Loucy (cell line): Measurements from ENCODE around the gene MAP3K5.

Experiments used
- H2AFZ ChIP-seq: fragments of 200-600 bp; sonication (generic); 2 replicates; pipeline ENCODE4 v1.6.0; 2016; ENCODE audit warnings: antibody characterized with exemption, mild to moderate bottlenecking, low read length, moderate library complexity
- H3F3A ChIP-seq: fragments of 200-600 bp; 2 replicates; pipeline ENCODE4 v1.6.0; 2016; ENCODE audit warnings: antibody characterized with exemption, low read depth, mild to moderate bottlenecking
- H3K27me3 ChIP-seq: fragments of 200-600 bp; sonication (generic); 2 replicates; pipeline ENCODE4 v1.6.1; 2014; ENCODE audit warnings: low read length, mild to moderate bottlenecking; ENCODE audit not compliant: insufficient read depth, poor library complexity, severe bottlenecking
- H3K36me3 ChIP-seq: fragments of 200-600 bp; sonication (generic); 2 replicates; pipeline ENCODE4 v1.6.1; 2016; ENCODE audit warnings: low read length; ENCODE audit not compliant: insufficient read depth
- H3K4me1 ChIP-seq: fragments of 200-600 bp; sonication (generic); 2 replicates; pipeline ENCODE4 v1.5.1; 2014; ENCODE audit warnings: low read length, mild to moderate bottlenecking; ENCODE audit not compliant: insufficient read depth, poor library complexity, severe bottlenecking
- H3K4me2 ChIP-seq: fragments of 200-600 bp; sonication (generic); 2 replicates; pipeline ENCODE4 v1.6.0; 2014; ENCODE audit warnings: antibody characterized with exemption, low read length, low read depth, mild to moderate bottlenecking; ENCODE audit not compliant: poor library complexity, severe bottlenecking
- H3K4me3 ChIP-seq: fragments of 200-600 bp; sonication (generic); 2 replicates; pipeline ENCODE4 v1.5.1; 2014; ENCODE audit warnings: low read length, mild to moderate bottlenecking, mixed read lengths; ENCODE audit not compliant: poor library complexity, severe bottlenecking
- H3K79me2 ChIP-seq: fragments of 200-600 bp; sonication (generic); 2 replicates; pipeline ENCODE4 v1.6.1; 2014; ENCODE audit warnings: low read length; ENCODE audit not compliant: insufficient read depth
- H3K9ac ChIP-seq: fragments of 200-600 bp; sonication (generic); 2 replicates; pipeline ENCODE4 v1.6.0; 2014; ENCODE audit warnings: mild to moderate bottlenecking, low read depth, low read length, moderate library complexity; ENCODE audit not compliant: poor library complexity, severe bottlenecking
- H3K9me2 ChIP-seq: fragments of 200-600 bp; sonication (generic); replicated peaks from 2 replicates; pipeline ENCODE4 v1.6.1; 2016; ENCODE audit warnings: low read depth, low read length, mixed read lengths
- H3K9me3 ChIP-seq: fragments of 200-600 bp; sonication (generic); 2 replicates; pipeline ENCODE4 v1.6.1; 2014; ENCODE audit warnings: mild to moderate bottlenecking, antibody characterized with exemption, low read length, low read depth; ENCODE audit not compliant: insufficient read depth
- H4K20me1 ChIP-seq: fragments of 200-600 bp; sonication (generic); 2 replicates; pipeline ENCODE4 v1.6.0; 2014; ENCODE audit warnings: antibody characterized with exemption, low read length, mild to moderate bottlenecking; ENCODE audit not compliant: insufficient read depth, poor library complexity, severe bottlenecking
- CTCF ChIP-seq: fragments of 200-600 bp; sonication (generic); conservative IDR thresholded peaks from 2 replicates; pipeline ENCODE4 v1.5.1; 2014; ENCODE audit warnings: mild to moderate bottlenecking, antibody characterized with exemption, low read length
- EZH2phosphoT487 ChIP-seq: fragments of 200-600 bp; IDR thresholded peaks from 2 replicates; pipeline ENCODE4 v1.6.1; 2018; ENCODE audit warnings: antibody characterized with exemption, mild to moderate bottlenecking, moderate library complexity, borderline replicate concordance

The MAP3K5 gene

GRCh38 chr6:136736281-136736960, 55.9 kb downstream of the MAP3K5 start:
- Histone ChIP-seq H3K4me1 (no peaks in the 10 kb centered on the region), H3F3A (no peaks in the 10 kb centered on the region), H2AFZ (no peak overlapping the region), H3K9me2 (no peaks in the 10 kb centered on the region), H3K27me3 (no peaks in the 10 kb centered on the region), H3K36me3 (no peaks in the 10 kb centered on the region), H4K20me1 (no peaks in the 10 kb centered on the region), H3K9ac (no peak overlapping the region), H3K4me3 (no peak overlapping the region), H3K9me3 (no peaks in the 10 kb centered on the region), H3K79me2 (no peaks in the 10 kb centered on the region), H3K4me2 (no peak overlapping the region)
- TF ChIP-seq CTCF, result no peak
- no peak for TF ChIP-seq EZH2phosphoT487

GRCh38 chr6:136734977-136735376, 57.3 kb downstream of the MAP3K5 start:
- no peaks in the 10 kb centered on the region for H3K9me3 ChIP-seq
- no peaks in the 10 kb centered on the region for H3K79me2 ChIP-seq

GRCh38 chr6:136732889-136733288, 59.4 kb downstream of the MAP3K5 start:
- no peak overlapping the region for H3K4me2 ChIP-seq

More at GRCh38 chr6:136734977-136735376, 57.3 kb downstream of the MAP3K5 start:
- Histone ChIP-seq H3K4me3 (no peak overlapping the region), H3K27me3 (no peaks in the 10 kb centered on the region), H3F3A (no peaks in the 10 kb centered on the region), H3K4me2 (no peak overlapping the region), H3K9ac (no peak overlapping the region), H3K36me3 (no peaks in the 10 kb centered on the region), H4K20me1 (no peaks in the 10 kb centered on the region), H3K9me2 (no peaks in the 10 kb centered on the region), H2AFZ (no peak overlapping the region), H3K4me1 (no peaks in the 10 kb centered on the region)
- TF ChIP-seq EZH2phosphoT487, result no peak
- no peak for TF ChIP-seq CTCF

More at GRCh38 chr6:136732889-136733288, 59.4 kb downstream of the MAP3K5 start:
- H3K9ac ChIP-seq, result no peak overlapping the region
- no peaks in the 10 kb centered on the region for H4K20me1 ChIP-seq
- H3K9me3 ChIP-seq, result no peaks in the 10 kb centered on the region
- H3K9me2 ChIP-seq, result no peaks in the 10 kb centered on the region
- H3F3A ChIP-seq, result no peaks in the 10 kb centered on the region
- H3K4me3 ChIP-seq, result no peak overlapping the region
- no peaks in the 10 kb centered on the region for H3K27me3 ChIP-seq
- no peaks in the 10 kb centered on the region for H3K36me3 ChIP-seq
- TF ChIP-seq CTCF, result no peak
- TF ChIP-seq EZH2phosphoT487, result no peak
- no peak overlapping the region for H2AFZ ChIP-seq
- H3K79me2 ChIP-seq, result no peaks in the 10 kb centered on the region
- no peaks in the 10 kb centered on the region for H3K4me1 ChIP-seq
